PC-9 (cell line): ENCODE results near the gene TUBB2B. TPM values are rescaled to one million over a fixed set of nuclear protein-coding genes. Genes with fewer than 3 reads are reported as not detected.

Experiments
- BruUV-seq: library from RNA; stranded (reverse); fragments of 400-500 nt; replicated peaks from 2 replicates; lab custom pipeline; 2021; lab: Mats Ljungman, UMichigan
- CTCF ChIA-PET: fragments of 300-600 bp; sonication (Branson Sonifier 250); formaldehyde crosslinking; loops from one replicate; lab custom pipeline; 2022; ENCODE audit warnings: antibody characterized with exemption; lab: Charles Lee
- POLR2A ChIA-PET: fragments of 300-600 bp; sonication (Branson Sonifier 250); formaldehyde crosslinking; loops from one replicate; lab custom pipeline; 2022; ENCODE audit warnings: antibody characterized with exemption; ENCODE audit not compliant: unreplicated experiment; lab: Charles Lee
- DNase-seq, 2 experiments: peaks; one replicate each; pipeline versions ENCODE4 v3.0.0 to v3.0.0-alpha.2; 2015 to 2022; ENCODE audit warnings: mixed read lengths in 1 of 2
- H2AFZ ChIP-seq: fragments of 200-600 bp; sonication (generic); 2 replicates; pipeline ENCODE4 v1.8.1; 2017; ENCODE audit warnings: antibody characterized with exemption
- H3F3A ChIP-seq: fragments of 200-600 bp; sonication (generic); 2 replicates; pipeline ENCODE4 v1.8.1; 2017; ENCODE audit warnings: antibody characterized with exemption, mild to moderate bottlenecking, low read depth; ENCODE audit not compliant: insufficient read depth
- H3K27ac ChIP-seq: fragments of 200-600 bp; sonication (generic); 2 replicates; pipeline ENCODE4 v1.6.1; 2016; ENCODE audit warnings: mixed run types
- H3K27me3 ChIP-seq: fragments of 200-600 bp; sonication (generic); 2 replicates; pipeline ENCODE4 v1.6.1; 2016; ENCODE audit warnings: low read depth, mixed run types; ENCODE audit not compliant: insufficient read depth
- H3K36me3 ChIP-seq: fragments of 200-600 bp; sonication (generic); 2 replicates; pipeline ENCODE4 v1.6.1; 2016; ENCODE audit warnings: low read depth, mixed run types
- H3K4me1 ChIP-seq: fragments of 200-600 bp; sonication (generic); replicated peaks from 2 replicates; pipeline ENCODE4 v1.6.1; 2016; ENCODE audit warnings: mixed run types; ENCODE audit not compliant: insufficient read depth
- H3K4me2 ChIP-seq: fragments of 200-600 bp; sonication (generic); 2 replicates; pipeline ENCODE4 v1.6.1; 2017; ENCODE audit warnings: mixed run types
- H3K4me3 ChIP-seq: fragments of 200-600 bp; sonication (generic); 2 replicates; pipeline ENCODE4 v1.6.1; 2016; ENCODE audit warnings: mixed run types
- H3K79me2 ChIP-seq: fragments of 200-600 bp; sonication (generic); 2 replicates; pipeline ENCODE4 v1.6.1; 2017; ENCODE audit warnings: low read depth, mixed run types
- H3K9me2 ChIP-seq: fragments of 200-600 bp; sonication (generic); 2 replicates; pipeline ENCODE4 v1.8.1; 2017; ENCODE audit warnings: mild to moderate bottlenecking; ENCODE audit not compliant: insufficient read depth
- H3K9me3 ChIP-seq: fragments of 200-600 bp; sonication (generic); 2 replicates; pipeline ENCODE4 v1.8.1; 2016; ENCODE audit warnings: low read depth; ENCODE audit not compliant: insufficient read depth
- H4K20me1 ChIP-seq: fragments of 200-600 bp; sonication (generic); 2 replicates; pipeline ENCODE4 v1.8.1; 2017; ENCODE audit not compliant: insufficient read depth
- EZH2 ChIP-seq: fragments of 200-600 bp; sonication (generic); IDR thresholded peaks from 2 replicates; pipeline ENCODE4 v1.8.0; 2017; ENCODE audit warnings: antibody characterized with exemption, low read depth
- intact Hi-C: fragments of 100-400 bp; cut with micrococcal nuclease; formaldehyde crosslinking; loops from one replicate; pipeline ENCODE4 v1.10.0; 2022; ENCODE audit not compliant: unreplicated experiment
- total RNA-seq: library from RNA; stranded (reverse); gene quantifications from 2 replicates; pipeline ENCODE4 v1.2.3, GENCODE V29; 2021
- TF ChIP-seq, protein P1 (sequence below): fragments of 200-600 bp; sonication (generic); conservative IDR thresholded peaks from 2 replicates; pipeline ENCODE4 v1.6.1; 2017; ENCODE audit warnings: mixed run types, antibody characterized with exemption, mild to moderate bottlenecking, moderate library complexity

Gene TUBB2B
- total RNA-seq, 1 experiment from 2014 or later: 1.3 TPM

GRCh38 chr6:3220366-3220765, 7.1 kb downstream of the TUBB2B start:
- H2AFZ ChIP-seq: no peak overlapping the region
- no peaks in the 10 kb centered on the region for H3K9me3 ChIP-seq
- BruUV-seq: no TSS peak
- H4K20me1 ChIP-seq: no peaks in the 10 kb centered on the region
- H3K4me3 ChIP-seq: no peak overlapping the region
- no peak overlapping the region for H3K27ac ChIP-seq
- H3K79me2 ChIP-seq: no peaks in the 10 kb centered on the region
- H3F3A ChIP-seq: no peaks in the 10 kb centered on the region
- no peaks in the 10 kb centered on the region for H3K36me3 ChIP-seq
- H3K4me2 ChIP-seq: no peak overlapping the region
- POLR2A ChIA-PET: no interaction called here
- H3K4me1 ChIP-seq: no peaks in the 10 kb centered on the region
- no peak for DNase-seq
- no peaks in the 10 kb centered on the region for H3K9me2 ChIP-seq
- CTCF ChIA-PET: no interaction called here
- no peaks in the 10 kb centered on the region for H3K27me3 ChIP-seq
- intact Hi-C loops: no loop called here
- TF ChIP-seq EZH2: no peak
- TF ChIP-seq, protein P1, sequence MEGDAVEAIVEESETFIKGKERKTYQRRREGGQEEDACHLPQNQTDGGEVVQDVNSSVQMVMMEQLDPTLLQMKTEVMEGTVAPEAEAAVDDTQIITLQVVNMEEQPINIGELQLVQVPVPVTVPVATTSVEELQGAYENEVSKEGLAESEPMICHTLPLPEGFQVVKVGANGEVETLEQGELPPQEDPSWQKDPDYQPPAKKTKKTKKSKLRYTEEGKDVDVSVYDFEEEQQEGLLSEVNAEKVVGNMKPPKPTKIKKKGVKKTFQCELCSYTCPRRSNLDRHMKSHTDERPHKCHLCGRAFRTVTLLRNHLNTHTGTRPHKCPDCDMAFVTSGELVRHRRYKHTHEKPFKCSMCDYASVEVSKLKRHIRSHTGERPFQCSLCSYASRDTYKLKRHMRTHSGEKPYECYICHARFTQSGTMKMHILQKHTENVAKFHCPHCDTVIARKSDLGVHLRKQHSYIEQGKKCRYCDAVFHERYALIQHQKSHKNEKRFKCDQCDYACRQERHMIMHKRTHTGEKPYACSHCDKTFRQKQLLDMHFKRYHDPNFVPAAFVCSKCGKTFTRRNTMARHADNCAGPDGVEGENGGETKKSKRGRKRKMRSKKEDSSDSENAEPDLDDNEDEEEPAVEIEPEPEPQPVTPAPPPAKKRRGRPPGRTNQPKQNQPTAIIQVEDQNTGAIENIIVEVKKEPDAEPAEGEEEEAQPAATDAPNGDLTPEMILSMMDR: no peak

DNA sequence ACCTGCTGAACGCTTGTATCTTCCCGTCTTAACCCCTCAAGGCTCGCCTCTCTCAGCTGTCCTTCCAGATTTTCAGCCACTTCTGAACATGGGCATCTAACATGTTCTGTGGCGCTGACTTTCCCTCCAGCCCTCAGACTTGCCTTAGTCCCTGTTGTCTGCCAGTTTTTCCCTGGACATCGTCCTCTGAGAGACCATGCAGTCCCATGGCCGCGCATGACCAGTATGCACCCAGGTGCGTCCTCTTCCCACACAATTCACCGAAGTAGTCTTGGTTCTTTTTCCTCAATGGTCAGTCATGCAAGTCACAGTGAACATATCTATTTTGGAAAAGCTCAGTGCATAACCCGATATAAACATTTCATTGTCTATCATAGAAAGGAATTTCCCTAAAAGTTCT, 9.2 kb downstream of the TUBB2B start:
- Histone ChIP-seq H3K79me2 (no peaks in the 10 kb centered on the region), H2AFZ (no peak overlapping the region), H3K4me3 (no peak overlapping the region), H3K4me2 (no peak overlapping the region), H3K36me3 (no peaks in the 10 kb centered on the region), H3K27ac (no peak overlapping the region), H3K4me1 (no peaks in the 10 kb centered on the region), H4K20me1 (no peaks in the 10 kb centered on the region), H3K9me2 (no peaks in the 10 kb centered on the region), H3K27me3 (no peaks in the 10 kb centered on the region), H3K9me3 (no peaks in the 10 kb centered on the region), H3F3A (no peaks in the 10 kb centered on the region)
- ChIA-PET CTCF (no interaction called here), POLR2A (no interaction called here)
- intact Hi-C loops: no loop called here
- TF ChIP-seq EZH2: no peak
- TF ChIP-seq, protein P1: no peak
- no peak for DNase-seq
- BruUV-seq: no TSS peak

DNA sequence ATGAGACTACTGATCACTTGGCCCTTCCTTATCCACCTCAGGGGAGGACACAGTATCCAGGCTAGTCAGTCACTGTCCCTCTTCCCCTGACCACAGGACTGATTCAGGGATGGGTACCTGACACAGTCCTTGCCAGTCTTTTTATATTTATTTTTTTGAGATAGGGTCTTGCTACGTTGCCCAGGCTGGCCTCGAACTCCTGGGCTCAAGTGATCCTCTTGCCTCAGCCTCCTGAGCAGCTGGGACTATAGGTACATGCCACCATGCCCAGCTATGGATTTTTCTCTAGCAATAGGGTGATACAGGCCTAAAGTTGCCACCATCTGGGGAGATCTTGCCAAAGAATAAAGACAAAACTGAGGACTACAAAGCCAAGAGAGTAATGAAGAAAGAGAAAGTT, 10.2 kb downstream of the TUBB2B start:
- Histone ChIP-seq H3K79me2 (no peaks in the 10 kb centered on the region), H4K20me1 (no peaks in the 10 kb centered on the region), H2AFZ (no peak overlapping the region), H3K9me3 (no peaks in the 10 kb centered on the region), H3K27ac (no peak overlapping the region), H3K9me2 (no peaks in the 10 kb centered on the region), H3K4me3 (no peak overlapping the region), H3K4me2 (no peak overlapping the region), H3K27me3 (no peaks in the 10 kb centered on the region), H3F3A (no peaks in the 10 kb centered on the region), H3K4me1 (no peaks in the 10 kb centered on the region), H3K36me3 (no peaks in the 10 kb centered on the region)
- TF ChIP-seq, protein P1: no peak
- TF ChIP-seq EZH2: no peak
- intact Hi-C loops: no loop called here
- no peak for DNase-seq
- ChIA-PET POLR2A (no interaction called here), CTCF (no interaction called here)
- BruUV-seq: no TSS peak
